ENCODE measurements around the gene NEGR1.

- TF ChIP-seq CTCF (IDR thresholded peaks at IDR 0.05; ENCODE audit: poor library complexity, severe bottlenecking) = no peak
- TF ChIP-seq, protein P1, sequence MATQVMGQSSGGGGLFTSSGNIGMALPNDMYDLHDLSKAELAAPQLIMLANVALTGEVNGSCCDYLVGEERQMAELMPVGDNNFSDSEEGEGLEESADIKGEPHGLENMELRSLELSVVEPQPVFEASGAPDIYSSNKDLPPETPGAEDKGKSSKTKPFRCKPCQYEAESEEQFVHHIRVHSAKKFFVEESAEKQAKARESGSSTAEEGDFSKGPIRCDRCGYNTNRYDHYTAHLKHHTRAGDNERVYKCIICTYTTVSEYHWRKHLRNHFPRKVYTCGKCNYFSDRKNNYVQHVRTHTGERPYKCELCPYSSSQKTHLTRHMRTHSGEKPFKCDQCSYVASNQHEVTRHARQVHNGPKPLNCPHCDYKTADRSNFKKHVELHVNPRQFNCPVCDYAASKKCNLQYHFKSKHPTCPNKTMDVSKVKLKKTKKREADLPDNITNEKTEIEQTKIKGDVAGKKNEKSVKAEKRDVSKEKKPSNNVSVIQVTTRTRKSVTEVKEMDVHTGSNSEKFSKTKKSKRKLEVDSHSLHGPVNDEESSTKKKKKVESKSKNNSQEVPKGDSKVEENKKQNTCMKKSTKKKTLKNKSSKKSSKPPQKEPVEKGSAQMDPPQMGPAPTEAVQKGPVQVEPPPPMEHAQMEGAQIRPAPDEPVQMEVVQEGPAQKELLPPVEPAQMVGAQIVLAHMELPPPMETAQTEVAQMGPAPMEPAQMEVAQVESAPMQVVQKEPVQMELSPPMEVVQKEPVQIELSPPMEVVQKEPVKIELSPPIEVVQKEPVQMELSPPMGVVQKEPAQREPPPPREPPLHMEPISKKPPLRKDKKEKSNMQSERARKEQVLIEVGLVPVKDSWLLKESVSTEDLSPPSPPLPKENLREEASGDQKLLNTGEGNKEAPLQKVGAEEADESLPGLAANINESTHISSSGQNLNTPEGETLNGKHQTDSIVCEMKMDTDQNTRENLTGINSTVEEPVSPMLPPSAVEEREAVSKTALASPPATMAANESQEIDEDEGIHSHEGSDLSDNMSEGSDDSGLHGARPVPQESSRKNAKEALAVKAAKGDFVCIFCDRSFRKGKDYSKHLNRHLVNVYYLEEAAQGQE (IDR thresholded peaks at IDR 0.05; ENCODE audit: borderline replicate concordance) = no peak
- no peak for TF ChIP-seq EZH2 (IDR thresholded peaks at IDR 0.05; ENCODE audit: borderline replicate concordance, insufficient read depth, low read length, poor library complexity, severe bottlenecking)
Observed at GRCh38 chr1:71695084-71695483, 587.3 kb downstream of the NEGR1 start.
